Ectodermal cell (in vitro differentiated cells): ENCODE measurements around the gene CDKL1.
"Not testable (repeated sequence)": the region's sequence is repeated elsewhere in the genome, so short reads cannot be mapped to it uniquely, and the experiment has no call there.

Experiments
- H3K27ac ChIP-seq: 2 replicates; pipeline ENCODE4 v1.7.0; 2013; ENCODE audit warnings: mild to moderate bottlenecking, low read depth, low read length; ENCODE audit not compliant: insufficient read depth, poor library complexity, severe bottlenecking
- H3K27me3 ChIP-seq: 2 replicates; pipeline ENCODE4 v1.7.0; 2013; ENCODE audit warnings: mild to moderate bottlenecking, low read length; ENCODE audit not compliant: insufficient read depth, control insufficient read depth, poor library complexity, severe bottlenecking
- H3K36me3 ChIP-seq: one replicate; pipeline ENCODE4 v1.7.0; 2013; ENCODE audit warnings: low read length; ENCODE audit not compliant: control insufficient read depth, insufficient read depth
- H3K4me1 ChIP-seq: one replicate; pipeline ENCODE4 v1.7.0; 2013; ENCODE audit warnings: low read length; ENCODE audit not compliant: control insufficient read depth, insufficient read depth
- H3K4me3 ChIP-seq: 2 replicates; pipeline ENCODE4 v1.7.0; 2013; ENCODE audit warnings: low read depth, low read length, control low read depth; ENCODE audit not compliant: insufficient read depth
- H3K9me3 ChIP-seq: 2 replicates; pipeline ENCODE4 v1.7.0; 2013; ENCODE audit warnings: mild to moderate bottlenecking, low read length, moderate library complexity; ENCODE audit not compliant: control insufficient read depth
- WGBS, 2 experiments: methylation state at CpG; one replicate each; pipeline ENCODE4 v1.1.7; 2013; ENCODE audit warnings: missing lambda C conversion rate in 2 of 2; 5-methylcytosine and 5-hydroxymethylcytosine counted together

The CDKL1 gene

DNA sequence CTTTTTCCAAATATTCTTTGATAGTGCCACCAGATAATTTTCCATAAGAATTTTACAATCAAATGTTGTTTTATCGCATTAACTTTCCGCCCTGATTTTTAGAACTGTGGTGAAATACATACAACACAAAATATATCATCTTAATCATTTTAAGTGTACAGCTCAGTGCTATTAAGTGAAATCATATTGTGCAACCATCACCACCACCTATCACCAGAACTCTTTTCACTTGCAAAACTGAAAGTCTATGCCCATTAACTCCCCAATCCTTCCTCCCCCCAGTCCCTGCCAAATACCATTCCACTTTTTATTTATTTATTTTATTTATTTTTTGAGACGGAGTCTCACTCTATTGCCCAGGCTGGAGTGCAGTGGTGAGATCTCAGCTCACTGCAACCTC, 36.6 kb downstream of the CDKL1 start:
- H3K9me3 ChIP-seq: peaks cover 2% of the 10 kb centered on the region
- no peak overlapping the region for H3K27ac ChIP-seq
- H3K27me3 ChIP-seq: no peaks in the 10 kb centered on the region
- H3K4me1 ChIP-seq: peaks cover 6% of the 10 kb centered on the region
- no peak overlapping the region for H3K4me3 ChIP-seq
- 86 to 96% methylated on average over 3 of the region's 3 CpGs for WGBS, 2 experiments
- H3K36me3 ChIP-seq: no peaks in the 10 kb centered on the region

DNA sequence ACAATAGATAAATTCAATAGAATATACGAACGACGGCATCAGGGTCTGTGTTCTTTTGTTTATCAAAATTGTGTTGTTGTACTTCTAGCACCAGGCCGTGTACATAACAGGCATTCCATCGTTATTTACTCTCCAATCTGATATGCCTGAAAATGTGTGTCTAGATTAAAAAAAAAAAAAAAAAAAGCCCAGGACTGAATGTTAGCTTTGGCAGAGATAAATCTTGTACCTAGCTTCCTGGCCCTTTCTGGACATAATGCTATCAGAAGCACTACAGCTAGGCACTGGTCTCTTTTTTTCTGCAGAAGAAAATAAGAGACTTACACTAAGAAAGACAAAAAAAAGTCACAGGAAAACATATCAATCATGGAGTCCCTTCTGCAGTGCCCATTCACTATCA, 37.0 kb downstream of the CDKL1 start:
- Histone ChIP-seq H3K9me3 (peaks cover 2% of the 10 kb centered on the region), H3K4me3 (no peak overlapping the region), H3K4me1 (peaks cover 6% of the 10 kb centered on the region), H3K27me3 (no peaks in the 10 kb centered on the region), H3K27ac (no peak overlapping the region), H3K36me3 (no peaks in the 10 kb centered on the region)
- WGBS, 2 experiments: 85 to 88% methylated on average over 5 of the region's 5 CpGs

DNA sequence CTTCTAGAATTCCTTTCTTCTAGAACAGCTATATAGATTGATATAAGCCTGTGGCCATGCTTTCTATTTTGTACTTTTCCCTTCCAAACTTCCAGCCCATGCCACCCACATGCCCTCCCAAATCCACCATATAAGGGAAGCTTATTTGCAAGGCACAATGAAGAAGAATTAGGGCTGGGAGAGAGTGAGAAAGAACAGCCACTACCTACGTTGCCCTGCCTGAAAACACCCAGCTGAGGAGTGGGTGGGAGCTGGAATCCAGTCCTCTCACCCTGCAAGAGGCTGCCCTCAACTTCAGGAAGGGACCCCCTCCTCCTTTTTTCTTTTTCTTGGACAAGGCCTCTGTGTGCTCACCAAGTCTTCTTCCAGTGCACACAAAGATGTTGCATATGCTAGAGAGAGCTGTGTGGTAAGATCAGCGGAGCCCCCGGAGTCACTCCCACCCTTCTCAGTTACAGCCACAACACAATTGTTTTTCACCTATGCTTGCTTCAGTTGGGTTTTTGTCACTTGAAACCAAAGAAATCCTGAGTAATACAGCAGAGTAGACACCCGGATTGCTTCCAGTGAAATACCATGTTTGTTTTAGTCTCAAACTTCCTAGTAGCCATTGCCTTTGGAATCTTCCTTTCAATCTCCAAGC, 38.8 kb downstream of the CDKL1 start:
- no peaks in the 10 kb centered on the region for H3K36me3 ChIP-seq
- H3K4me3 ChIP-seq: no peak overlapping the region
- H3K27me3 ChIP-seq: no peaks in the 10 kb centered on the region
- peaks cover 2% of the 10 kb centered on the region for H3K9me3 ChIP-seq
- no peak overlapping the region for H3K27ac ChIP-seq
- 79% methylated on average over 4 of the region's 4 CpGs for WGBS, 2 experiments
- peaks cover 6% of the 10 kb centered on the region for H3K4me1 ChIP-seq

DNA sequence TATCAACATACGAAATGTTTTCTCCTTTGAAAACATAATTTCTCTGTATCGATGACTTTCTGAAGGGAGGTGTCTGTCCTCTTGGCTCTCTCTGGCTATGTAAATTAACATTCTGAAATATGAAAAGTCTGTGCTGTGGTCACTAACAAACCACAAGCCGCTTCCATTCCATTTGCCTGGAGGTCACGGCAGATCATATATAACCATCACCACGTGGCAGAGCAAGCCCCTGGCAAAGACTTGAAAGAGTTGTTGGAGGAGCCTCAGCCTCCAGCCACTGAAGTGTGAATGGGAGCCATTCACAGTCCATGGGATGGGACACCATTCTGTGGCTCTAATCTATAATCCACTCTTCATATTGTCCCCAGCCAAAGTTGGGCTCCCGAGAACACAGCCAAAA, 39.6 kb downstream of the CDKL1 start:
- no peaks in the 10 kb centered on the region for H3K36me3 ChIP-seq
- H3K4me3 ChIP-seq: no peak overlapping the region
- H3K9me3 ChIP-seq: peaks cover 2% of the 10 kb centered on the region
- H3K27ac ChIP-seq: no peak overlapping the region
- no peaks in the 10 kb centered on the region for H3K27me3 ChIP-seq
- WGBS, 2 experiments: 86 to 90% methylated on average over 6 of the region's 6 CpGs
- peaks cover 6% of the 10 kb centered on the region for H3K4me1 ChIP-seq

DNA sequence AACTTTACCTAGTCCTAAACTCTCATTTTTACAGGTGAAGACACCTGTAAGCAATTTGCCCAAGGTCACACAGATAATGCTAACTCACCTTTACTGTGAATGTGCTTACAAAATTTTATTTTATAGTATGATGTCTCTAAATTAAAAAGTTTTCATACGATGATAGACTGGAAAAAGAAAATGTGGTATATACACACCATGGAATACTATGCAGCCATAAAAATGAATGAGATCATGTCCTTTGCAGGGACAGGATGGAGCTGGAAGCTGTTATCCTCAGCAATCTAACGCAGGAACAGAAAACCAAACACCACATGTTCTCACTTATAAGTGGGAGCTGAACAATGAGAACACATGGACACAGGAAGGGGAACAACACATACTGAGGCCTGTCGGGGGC, 40.4 kb downstream of the CDKL1 start:
- H3K4me1 ChIP-seq, H3K36me3 ChIP-seq: not testable (repeated sequence)

DNA sequence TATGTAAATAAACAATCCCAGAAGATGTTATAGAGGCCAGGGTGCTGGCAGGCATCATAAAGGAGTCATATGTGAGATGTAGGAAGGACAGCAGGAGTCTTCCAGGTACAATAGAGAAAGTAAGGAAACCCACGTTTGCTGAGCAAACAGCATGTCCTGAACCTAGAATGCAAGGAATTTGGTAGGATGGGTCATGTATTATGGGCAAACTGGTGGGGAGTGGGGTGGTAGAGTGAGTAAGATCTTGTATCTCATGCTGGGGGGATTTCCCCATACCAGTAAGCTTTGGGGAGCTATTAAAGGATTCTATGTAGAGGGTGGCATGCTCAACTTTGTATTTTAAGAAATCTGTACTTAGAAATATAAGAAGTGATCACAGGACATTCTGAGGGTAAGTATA, 41.0 kb downstream of the CDKL1 start:
- no peak overlapping the region for H3K4me3 ChIP-seq
- H3K9me3 ChIP-seq: peaks cover 2% of the 10 kb centered on the region
- H3K4me1 ChIP-seq: peaks cover 6% of the 10 kb centered on the region
- H3K27ac ChIP-seq: no peak overlapping the region
- no peaks in the 10 kb centered on the region for H3K36me3 ChIP-seq
- WGBS, 2 experiments: 53 to 59% methylated on average over 1 of the region's 1 CpG
- no peaks in the 10 kb centered on the region for H3K27me3 ChIP-seq

More for the DNA sequence above, 40.4 kb downstream of the CDKL1 start:
- not testable (repeated sequence) for H3K27me3 ChIP-seq, H3K9me3 ChIP-seq, H3K27ac ChIP-seq, H3K4me3 ChIP-seq
- 80 to 98% methylated on average over 1 to 3 of the region's 3 CpGs for WGBS, 2 experiments

DNA sequence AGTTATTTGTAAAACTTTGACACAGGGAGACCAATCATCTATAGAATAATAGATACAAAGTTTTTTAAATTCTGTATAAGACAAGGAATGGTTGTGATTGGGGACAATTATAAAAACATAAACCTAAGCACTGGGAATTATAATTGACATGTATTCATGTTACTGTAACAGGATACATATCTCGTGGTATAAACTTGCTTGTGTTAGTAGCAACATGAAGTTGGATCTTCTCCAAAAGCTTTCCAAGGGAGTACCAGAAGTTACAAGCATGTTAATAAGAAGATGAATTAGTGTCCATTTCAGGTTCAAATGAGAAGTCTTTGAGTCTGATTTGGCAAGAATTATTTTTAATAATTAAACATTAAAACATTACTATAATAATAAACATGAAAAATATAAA, 42.2 kb downstream of the CDKL1 start:
- no peak overlapping the region for H3K27ac ChIP-seq
- no peaks in the 10 kb centered on the region for H3K27me3 ChIP-seq
- H3K36me3 ChIP-seq: no peaks in the 10 kb centered on the region
- 55 to 70% methylated on average over 1 of the region's 1 CpG for WGBS, 2 experiments
- peaks cover 6% of the 10 kb centered on the region for H3K4me1 ChIP-seq
- no peak overlapping the region for H3K4me3 ChIP-seq
- H3K9me3 ChIP-seq: peaks cover 2% of the 10 kb centered on the region

DNA sequence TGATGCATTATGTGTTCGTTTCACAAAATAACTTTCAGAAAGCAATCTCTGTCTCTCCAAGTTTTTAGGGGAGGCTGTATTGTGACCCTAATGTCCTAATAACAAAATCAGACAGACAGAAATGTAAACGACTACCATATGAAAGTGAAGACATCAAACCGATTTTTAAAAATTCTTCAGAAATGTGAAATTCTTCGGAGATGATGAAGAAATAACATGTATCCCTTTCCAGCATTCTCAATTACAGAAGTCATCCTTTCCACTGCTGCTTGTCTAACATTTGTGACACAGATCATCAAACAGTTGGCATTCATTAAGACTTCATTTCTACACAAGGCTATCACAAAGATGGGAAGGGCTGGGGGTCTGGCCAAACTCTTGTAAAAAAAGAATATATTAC, 43.6 kb downstream of the CDKL1 start:
- Histone ChIP-seq H3K36me3 (no peaks in the 10 kb centered on the region), H3K4me3 (no peak overlapping the region)

DNA sequence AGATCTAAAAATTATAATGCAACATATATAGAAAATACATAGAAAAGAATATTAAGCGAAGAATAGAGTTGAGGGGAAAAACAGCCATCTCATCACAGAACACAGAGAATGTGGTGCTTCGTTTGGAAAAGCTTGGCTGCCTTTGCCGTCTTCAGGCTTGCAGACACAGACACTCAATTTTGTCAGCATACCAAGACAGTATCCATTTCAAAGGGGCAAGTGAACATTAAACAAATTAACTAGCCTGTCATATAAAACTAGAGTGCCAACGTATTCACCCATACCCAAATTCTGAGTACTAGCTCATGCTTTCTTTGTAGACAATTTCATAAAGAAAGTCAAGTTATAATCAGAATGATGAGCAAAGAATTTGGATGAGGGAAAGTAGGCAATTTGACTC, 44.1 kb downstream of the CDKL1 start:
- H3K27me3 ChIP-seq: no peaks in the 10 kb centered on the region
- WGBS, 2 experiments: 76 to 92% methylated on average over 4 of the region's 4 CpGs
- no peaks in the 10 kb centered on the region for H3K36me3 ChIP-seq
- H3K4me3 ChIP-seq: no peak overlapping the region
- peaks cover under 1% of the 10 kb centered on the region for H3K4me1 ChIP-seq
- H3K9me3 ChIP-seq: no peaks in the 10 kb centered on the region
- no peak overlapping the region for H3K27ac ChIP-seq

More for the DNA sequence above, 43.6 kb downstream of the CDKL1 start:
- Histone ChIP-seq H3K4me1 (peaks cover 6% of the 10 kb centered on the region), H3K27ac (no peak overlapping the region), H3K27me3 (no peaks in the 10 kb centered on the region), H3K9me3 (peaks cover 1% of the 10 kb centered on the region)
- 93 to 94% methylated on average over 4 of the region's 4 CpGs for WGBS, 2 experiments

DNA sequence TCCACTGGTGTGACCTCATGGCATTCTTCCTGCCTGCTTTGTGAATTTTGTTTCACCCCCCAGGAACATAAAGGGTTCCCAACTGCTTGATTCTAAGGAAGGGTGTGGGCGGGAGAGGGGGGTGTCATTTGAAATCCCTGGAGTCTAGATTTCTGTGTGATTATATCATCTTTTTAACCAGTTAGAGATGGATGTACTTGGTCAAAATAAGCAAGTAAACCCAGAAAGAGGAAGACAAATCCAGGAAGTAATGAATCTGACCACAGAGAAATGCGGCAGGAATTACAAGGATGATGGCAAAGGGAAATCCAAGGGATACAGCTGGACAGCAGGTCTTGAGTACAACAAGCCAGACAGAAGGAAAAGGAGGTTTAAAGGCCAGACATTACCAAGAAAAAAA, 45.7 kb downstream of the CDKL1 start:
- no peak overlapping the region for H3K4me3 ChIP-seq
- 95 to 98% methylated on average over 2 of the region's 2 CpGs for WGBS, 2 experiments
- H3K27me3 ChIP-seq: no peaks in the 10 kb centered on the region
- H3K36me3 ChIP-seq: no peaks in the 10 kb centered on the region
- no peak overlapping the region for H3K27ac ChIP-seq
- no peaks in the 10 kb centered on the region for H3K9me3 ChIP-seq
- no peaks in the 10 kb centered on the region for H3K4me1 ChIP-seq

DNA sequence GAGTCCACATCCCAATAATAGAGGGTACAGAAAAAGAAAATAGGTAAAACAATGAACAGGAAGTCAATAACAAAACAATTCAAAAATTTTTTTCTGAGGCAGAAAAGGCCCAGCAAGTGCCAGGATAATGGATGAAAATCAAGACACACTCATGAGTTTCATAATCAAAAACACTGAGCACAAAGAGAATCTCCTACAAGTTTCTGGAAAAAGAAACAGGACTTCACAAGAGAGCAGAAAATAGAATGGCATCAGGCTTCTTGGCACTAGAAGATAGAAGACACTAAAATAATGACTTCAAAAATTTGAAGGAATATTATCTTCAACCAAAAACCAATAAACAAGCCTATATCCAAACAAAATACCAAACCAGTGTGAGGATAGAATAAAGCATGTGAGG, 47.7 kb downstream of the CDKL1 start:
- no peaks in the 10 kb centered on the region for H3K9me3 ChIP-seq
- H3K36me3 ChIP-seq: no peaks in the 10 kb centered on the region
- no peak overlapping the region for H3K4me3 ChIP-seq
- no peaks in the 10 kb centered on the region for H3K27me3 ChIP-seq
- H3K27ac ChIP-seq: no peak overlapping the region
- no peaks in the 10 kb centered on the region for H3K4me1 ChIP-seq
